ENCODE data around the gene DEDD. TPM values are rescaled to one million over a fixed set of nuclear protein-coding genes. Genes with fewer than 3 reads are reported as not detected.
A peak's percentile ranks its signal among the peaks of the same experiment; 100 is the strongest.

The DEDD gene
- total RNA-seq, 1 experiment from 2014 or later, result 32.8 TPM

DNA sequence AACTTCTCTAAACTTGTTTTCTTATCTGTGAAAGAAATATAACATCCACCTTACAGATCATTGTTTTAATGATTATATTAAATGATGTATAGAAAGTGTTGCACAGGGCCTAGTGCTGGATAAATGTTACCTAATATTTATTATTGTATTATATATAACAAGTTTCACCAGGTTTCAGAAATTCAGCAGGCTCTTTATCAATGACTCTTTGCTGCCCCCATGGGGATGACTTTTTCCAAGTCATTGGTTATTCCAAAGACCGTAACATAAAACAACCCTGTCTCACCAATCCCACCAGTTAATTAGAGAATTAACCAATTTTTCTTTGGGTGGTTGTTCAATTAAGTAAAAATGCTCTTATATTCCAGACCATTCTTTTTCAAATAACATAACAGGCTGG lies 7.3 kb upstream of the DEDD start:
- DNase-seq (ENCODE audit: low read depth, low spot score), result no peak
- intact Hi-C loops (cut with micrococcal nuclease), result loop anchor here (1.0 to 10.0 kb wide), 4 partner anchors 142 to 462 kb away; no protein-coding TSS in a partner anchor
- H3K27me3 ChIP-seq (ENCODE audit: insufficient read depth, low read length), result no peaks in the 10 kb centered on the region
- H3K4me2 ChIP-seq (ENCODE audit: low read length), result no peak overlapping the region
- H3K27ac ChIP-seq (ENCODE audit: low read depth, low read length), result no peak overlapping the region
- no peaks in the 10 kb centered on the region; the same call in 1 of the 2 replicates for H3K79me2 ChIP-seq (ENCODE audit: insufficient read depth, low read length)
- no peak overlapping the region for H3K4me3 ChIP-seq (replicated peaks in 1 of 2; ENCODE audit: low read depth in 1 of 2, low read length in 2 of 2)
- ChIA-PET POLR2A (no interaction called here), RAD21 (ENCODE audit: low non-redundant PET in 1 of 2, low total read pairs in 2 of 2, uncharacterized antibody in 2 of 2, unreplicated experiment in 2 of 2) (interaction anchor here in 1 of 2 experiments (0.5 kb wide), 1 partner anchor 107 kb away, joined by 5 read pairs; no protein-coding TSS in a partner anchor), CTCF (interaction anchor here (0.6 to 0.9 kb wide), 2 partner anchors 35 to 68 kb away, joined by 3 read pairs; no protein-coding TSS in a partner anchor)
- no TSS peak for BruUV-seq (replicated peaks)
- H3K9me3 ChIP-seq (ENCODE audit: control insufficient read depth in 1 of 2, insufficient read depth in 1 of 2, low read depth in 1 of 2, low read length in 2 of 2), result no peaks in the 10 kb centered on the region
- H3K36me3 ChIP-seq (ENCODE audit: control insufficient read depth in 1 of 2, insufficient read depth in 2 of 2, low read length in 2 of 2), result no peaks in the 10 kb centered on the region
- H4K20me1 ChIP-seq (ENCODE audit: insufficient read depth), result no peaks in the 10 kb centered on the region
- H3K9me2 ChIP-seq (ENCODE audit: insufficient read depth), result no peaks in the 10 kb centered on the region
- no peak overlapping the region for H2AFZ ChIP-seq (ENCODE audit: low read depth, low read length, poor library complexity, severe bottlenecking)
- TF ChIP-seq CTCF (IDR thresholded peaks at IDR 0.05 in 2 of 3, conservative IDR thresholded peaks at IDR 0.05 in 1 of 3; ENCODE audit: borderline replicate concordance in 1 of 3, insufficient read depth in 1 of 3, low read depth in 2 of 3, low read length in 2 of 3), result peak; percentile 52 to 81 (median 52)
- TF ChIP-seq FOSL1 (IDR thresholded peaks at IDR 0.05; ENCODE audit: low read depth), result no peak
- TF ChIP-seq RAD21 (IDR thresholded peaks at IDR 0.05; ENCODE audit: low read depth), result peak; percentile 82
- no peak overlapping the region for H3K9ac ChIP-seq (ENCODE audit: low read length)
- ATAC-seq, result peak; percentile 76
- no peaks in the 10 kb centered on the region for H3K4me1 ChIP-seq (ENCODE audit: control insufficient read depth in 1 of 2, insufficient read depth in 2 of 2, low read length in 2 of 2)

GRCh38 chr1:161138431-161138830 lies 6.0 kb upstream of the DEDD start:
- CTCF ChIA-PET, result interaction anchor here (0.9 to 1.4 kb wide), 3 partner anchors 67 to 303 kb away, joined by 3 to 4 read pairs (median 3); no protein-coding TSS in a partner anchor
- intact Hi-C loops (cut with micrococcal nuclease), result loop anchor here (5.0 kb wide), 1 partner anchor 301 kb away; no protein-coding TSS in a partner anchor
- no peak for TF ChIP-seq SRF (IDR thresholded peaks at IDR 0.05; ENCODE audit: low read depth)
- no peak for TF ChIP-seq SP1 (IDR thresholded peaks at IDR 0.05; ENCODE audit: low read depth)
- TF ChIP-seq, protein P1, sequence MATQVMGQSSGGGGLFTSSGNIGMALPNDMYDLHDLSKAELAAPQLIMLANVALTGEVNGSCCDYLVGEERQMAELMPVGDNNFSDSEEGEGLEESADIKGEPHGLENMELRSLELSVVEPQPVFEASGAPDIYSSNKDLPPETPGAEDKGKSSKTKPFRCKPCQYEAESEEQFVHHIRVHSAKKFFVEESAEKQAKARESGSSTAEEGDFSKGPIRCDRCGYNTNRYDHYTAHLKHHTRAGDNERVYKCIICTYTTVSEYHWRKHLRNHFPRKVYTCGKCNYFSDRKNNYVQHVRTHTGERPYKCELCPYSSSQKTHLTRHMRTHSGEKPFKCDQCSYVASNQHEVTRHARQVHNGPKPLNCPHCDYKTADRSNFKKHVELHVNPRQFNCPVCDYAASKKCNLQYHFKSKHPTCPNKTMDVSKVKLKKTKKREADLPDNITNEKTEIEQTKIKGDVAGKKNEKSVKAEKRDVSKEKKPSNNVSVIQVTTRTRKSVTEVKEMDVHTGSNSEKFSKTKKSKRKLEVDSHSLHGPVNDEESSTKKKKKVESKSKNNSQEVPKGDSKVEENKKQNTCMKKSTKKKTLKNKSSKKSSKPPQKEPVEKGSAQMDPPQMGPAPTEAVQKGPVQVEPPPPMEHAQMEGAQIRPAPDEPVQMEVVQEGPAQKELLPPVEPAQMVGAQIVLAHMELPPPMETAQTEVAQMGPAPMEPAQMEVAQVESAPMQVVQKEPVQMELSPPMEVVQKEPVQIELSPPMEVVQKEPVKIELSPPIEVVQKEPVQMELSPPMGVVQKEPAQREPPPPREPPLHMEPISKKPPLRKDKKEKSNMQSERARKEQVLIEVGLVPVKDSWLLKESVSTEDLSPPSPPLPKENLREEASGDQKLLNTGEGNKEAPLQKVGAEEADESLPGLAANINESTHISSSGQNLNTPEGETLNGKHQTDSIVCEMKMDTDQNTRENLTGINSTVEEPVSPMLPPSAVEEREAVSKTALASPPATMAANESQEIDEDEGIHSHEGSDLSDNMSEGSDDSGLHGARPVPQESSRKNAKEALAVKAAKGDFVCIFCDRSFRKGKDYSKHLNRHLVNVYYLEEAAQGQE (IDR thresholded peaks at IDR 0.05; ENCODE audit: low read depth), result no peak
- no peak for TF ChIP-seq FOSL1 (IDR thresholded peaks at IDR 0.05; ENCODE audit: low read depth)
- TF ChIP-seq ZBTB33 (IDR thresholded peaks at IDR 0.05; ENCODE audit: extremely low read depth, insufficient replicate concordance, low read length), result no peak
- TF ChIP-seq EGR1 (IDR thresholded peaks at IDR 0.05; ENCODE audit: low read depth), result no peak
- TF ChIP-seq YY1 (IDR thresholded peaks at IDR 0.05; ENCODE audit: extremely low read depth, insufficient replicate concordance, low read depth, low read length), result no peak
- no peak for TF ChIP-seq CEBPB (IDR thresholded peaks at IDR 0.05; ENCODE audit: low read depth)
- TF ChIP-seq, protein P2, sequence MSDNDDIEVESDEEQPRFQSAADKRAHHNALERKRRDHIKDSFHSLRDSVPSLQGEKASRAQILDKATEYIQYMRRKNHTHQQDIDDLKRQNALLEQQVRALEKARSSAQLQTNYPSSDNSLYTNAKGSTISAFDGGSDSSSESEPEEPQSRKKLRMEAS (IDR thresholded peaks at IDR 0.05), result no peak
- TF ChIP-seq JUND (IDR thresholded peaks at IDR 0.05), result no peak

More at GRCh38 chr1:161138431-161138830, 6.0 kb upstream of the DEDD start:
- BruUV-seq (replicated peaks), result no TSS peak
- Histone ChIP-seq H3K27ac (ENCODE audit: low read depth, low read length) (no peak overlapping the region), H3K4me3 (replicated peaks in 1 of 2; ENCODE audit: low read depth in 1 of 2, low read length in 2 of 2) (no peak overlapping the region), H3K27me3 (ENCODE audit: insufficient read depth, low read length) (no peaks in the 10 kb centered on the region), H2AFZ (ENCODE audit: low read depth, low read length, poor library complexity, severe bottlenecking) (no peak overlapping the region), H3K9me2 (ENCODE audit: insufficient read depth) (no peaks in the 10 kb centered on the region), H3K9ac (ENCODE audit: low read length) (no peak overlapping the region), H3K9me3 (ENCODE audit: control insufficient read depth in 1 of 2, insufficient read depth in 1 of 2, low read depth in 1 of 2, low read length in 2 of 2) (no peaks in the 10 kb centered on the region), H3K79me2 (ENCODE audit: insufficient read depth, low read length) (peaks cover 13% of the 10 kb centered on the region), H3K4me2 (ENCODE audit: low read length) (no peak overlapping the region), H4K20me1 (ENCODE audit: insufficient read depth) (no peaks in the 10 kb centered on the region), H3K36me3 (ENCODE audit: control insufficient read depth in 1 of 2, insufficient read depth in 2 of 2, low read length in 2 of 2) (no peaks in the 10 kb centered on the region), H3K4me1 (ENCODE audit: control insufficient read depth in 1 of 2, insufficient read depth in 2 of 2, low read length in 2 of 2) (peaks cover 7 to 9% of the 10 kb centered on the region in 2 experiments; a peak in 2 of 4 replicates)
- no peak for DNase-seq (ENCODE audit: low read depth, low spot score)
- RAD21 ChIA-PET (ENCODE audit: low non-redundant PET in 1 of 2, low total read pairs in 2 of 2, uncharacterized antibody in 2 of 2, unreplicated experiment in 2 of 2), result no interaction called here
- ATAC-seq, result no peak
- POLR2A ChIA-PET, result no interaction called here

Measured in HCT116 (cell line).